H1 (cell line): ENCODE results near the gene ETV4. TPM values are rescaled to one million over a fixed set of nuclear protein-coding genes. Genes with fewer than 3 reads are reported as not detected.

Source experiments
- CTCF ChIA-PET: fragments of 300-600 bp; sonication (Branson Sonifier 250); formaldehyde crosslinking; loops from one replicate; lab custom pipeline; 2021; ENCODE audit not compliant: partially characterized antibody; lab: Charles Lee
- POLR2A ChIA-PET: fragments of 300-600 bp; sonication (Branson Sonifier 250); formaldehyde crosslinking; loops from one replicate; lab custom pipeline; 2021; ENCODE audit warnings: inconsistent platforms; ENCODE audit not compliant: partially characterized antibody; lab: Charles Lee
- DNase-seq, 2 experiments: peaks; one replicate each; pipeline versions ENCODE4 v3.0.0 to v3.0.0-alpha.2; 2010 to 2022; ENCODE audit warnings: low spot score in 2 of 2, low read depth in 1 of 2, mixed read lengths in 1 of 2
- FAIRE-seq: peaks from 2 replicates; lab custom pipeline; 2011; peaks lifted over from hg19 to GRCh38; lab: Jason Lieb, UNC
- H2AFZ ChIP-seq: 2 replicates; pipeline ENCODE4 v1.8.1; 2012; ENCODE audit warnings: low read length, inconsistent platforms
- H2AK5ac ChIP-seq: 2 replicates; pipeline ENCODE4 v1.6.1; 2013; ENCODE audit warnings: low read depth, low read length
- H2BK120ac ChIP-seq: replicated peaks from 2 replicates; pipeline ENCODE3; 2013; ENCODE audit warnings: low read depth, low read length, inconsistent platforms
- H2BK12ac ChIP-seq: 2 replicates; pipeline ENCODE4 v1.6.1; 2013; ENCODE audit warnings: low read depth, low read length
- H2BK15ac ChIP-seq: 2 replicates; pipeline ENCODE4 v1.6.1; 2013; ENCODE audit warnings: low read length
- H2BK20ac ChIP-seq: 2 replicates; pipeline ENCODE4 v1.6.1; 2013; ENCODE audit warnings: low read length
- H2BK5ac ChIP-seq: 2 replicates; pipeline ENCODE4 v1.6.1; 2013; ENCODE audit warnings: low read depth, low read length
- H3K14ac ChIP-seq: 2 replicates; pipeline ENCODE4 v1.6.1; 2013; ENCODE audit warnings: inconsistent platforms; ENCODE audit not compliant: insufficient read length
- H3K18ac ChIP-seq: 2 replicates; pipeline ENCODE4 v1.6.1; 2013; ENCODE audit warnings: low read length; ENCODE audit errors: extremely low read depth
- H3K23ac ChIP-seq: 2 replicates; pipeline ENCODE4 v1.6.1; 2013; ENCODE audit warnings: inconsistent platforms; ENCODE audit not compliant: insufficient read length
- H3K23me2 ChIP-seq: 2 replicates; pipeline ENCODE4 v1.6.1; 2013; ENCODE audit warnings: low read depth, low read length
- H3K27ac ChIP-seq: 2 replicates; pipeline ENCODE4 v1.6.1; 2011; ENCODE audit warnings: low read depth, low read length, inconsistent platforms
- H3K27me3 ChIP-seq, 4 experiments: replicated peaks in 1 of 4; 1 replicate in 1 of 4; 2 replicates in 3 of 4; pipeline versions ENCODE4 v1.6.1 to v1.8.1; 2011 to 2013; ENCODE audit warnings: low read length in 3 of 4, mild to moderate bottlenecking in 3 of 4, inconsistent platforms in 2 of 4, mixed read lengths in 2 of 4, moderate library complexity in 1 of 4; ENCODE audit not compliant: control insufficient read depth in 3 of 4, insufficient read depth in 3 of 4; ENCODE audit errors: extremely low read depth in 1 of 4
- H3K36me3 ChIP-seq, 4 experiments: 2 replicates each; pipeline versions ENCODE4 v1.6.1 to v1.8.1; 2011 to 2013; ENCODE audit warnings: mild to moderate bottlenecking in 4 of 4, low read length in 3 of 4, moderate library complexity in 2 of 4, control low read depth in 1 of 4, inconsistent platforms in 1 of 4; ENCODE audit not compliant: insufficient read depth in 4 of 4, control insufficient read depth in 2 of 4
- H3K4ac ChIP-seq: replicated peaks from 2 replicates; pipeline ENCODE3; 2013; ENCODE audit warnings: low read length, low read depth, mixed read lengths, inconsistent platforms; ENCODE audit not compliant: insufficient read length
- H3K4me1 ChIP-seq, 4 experiments: replicated peaks in 1 of 4; 1 replicate in 1 of 4; 2 replicates in 3 of 4; pipeline versions ENCODE4 v1.6.1 to v1.8.1; 2011 to 2013; ENCODE audit warnings: low read length in 3 of 4, inconsistent platforms in 2 of 4, mixed read lengths in 1 of 4; ENCODE audit not compliant: insufficient read depth in 4 of 4, control insufficient read depth in 3 of 4
- H3K4me2 ChIP-seq, 2 experiments: 2 replicates each; pipeline versions ENCODE4 v1.6.1 to v1.8.1; 2011 to 2013; ENCODE audit warnings: low read depth in 2 of 2, low read length in 2 of 2, control low read depth in 1 of 2, inconsistent platforms in 1 of 2, mild to moderate bottlenecking in 1 of 2; ENCODE audit not compliant: insufficient read depth in 1 of 2
- H3K4me3 ChIP-seq, 4 experiments: fragments of 200-600, 300-600 bp in 1 of 4; sonication (generic), shearing (Covaris generic), sonication (Bioruptor Twin) in 1 of 4; 2 replicates each; pipeline versions ENCODE4 v1.5.1 to v1.8.1; 2011 to 2016; ENCODE audit warnings: low read length in 4 of 4, low read depth in 3 of 4, control low read depth in 2 of 4, inconsistent platforms in 2 of 4, mild to moderate bottlenecking in 2 of 4, mixed read lengths in 1 of 4, moderate library complexity in 1 of 4; ENCODE audit not compliant: insufficient read depth in 2 of 4; ENCODE audit errors: extremely low read depth in 1 of 4
- H3K56ac ChIP-seq: replicated peaks from 2 replicates; pipeline ENCODE3; 2013; ENCODE audit warnings: low read depth, mild to moderate bottlenecking, mixed read lengths, low read length, inconsistent platforms; ENCODE audit not compliant: insufficient read length
- H3K79me1 ChIP-seq: 2 replicates; pipeline ENCODE4 v1.6.1; 2013; ENCODE audit warnings: low read depth, low read length, control low read depth
- H3K79me2 ChIP-seq, 2 experiments: 2 replicates each; pipeline versions ENCODE4 v1.6.1 to v1.8.1; 2012 to 2013; ENCODE audit warnings: low read length in 2 of 2, mild to moderate bottlenecking in 2 of 2, inconsistent platforms in 1 of 2; ENCODE audit not compliant: insufficient read depth in 2 of 2, control insufficient read depth in 1 of 2
- H3K9ac ChIP-seq, 4 experiments: replicated peaks in 1 of 4; 1 replicate in 1 of 4; 2 replicates in 3 of 4; pipeline versions ENCODE4 v1.6.1 to v1.8.1; 2011 to 2013; ENCODE audit warnings: low read depth in 3 of 4, low read length in 3 of 4, control low read depth in 2 of 4, mild to moderate bottlenecking in 2 of 4, moderate library complexity in 2 of 4, inconsistent platforms in 1 of 4; ENCODE audit errors: extremely low read depth in 1 of 4
- H3K9me3 ChIP-seq, 2 experiments: 2 replicates each; pipeline versions ENCODE4 v1.6.1 to v1.8.1; 2012 to 2013; ENCODE audit warnings: mild to moderate bottlenecking in 2 of 2, moderate library complexity in 2 of 2, control low read depth in 1 of 2, inconsistent platforms in 1 of 2, low read depth in 1 of 2, low read length in 1 of 2, mixed read lengths in 1 of 2; ENCODE audit not compliant: insufficient read depth in 2 of 2
- H4K20me1 ChIP-seq, 2 experiments: replicated peaks in 1 of 2; 2 replicates each; pipeline versions ENCODE3 to v1.8.1; 2011 to 2013; ENCODE audit warnings: inconsistent platforms in 2 of 2, low read length in 2 of 2, mild to moderate bottlenecking in 1 of 2; ENCODE audit not compliant: insufficient read depth in 2 of 2, control insufficient read depth in 1 of 2
- H4K5ac ChIP-seq: 2 replicates; pipeline ENCODE4 v1.6.1; 2013; ENCODE audit warnings: low read length, low read depth, mixed read lengths, inconsistent platforms; ENCODE audit not compliant: insufficient read length
- H4K8ac ChIP-seq: 2 replicates; pipeline ENCODE4 v1.8.0; 2013; ENCODE audit warnings: mild to moderate bottlenecking, moderate library complexity, low read length, inconsistent platforms; ENCODE audit not compliant: insufficient read depth; ENCODE audit errors: extremely low read depth
- H4K91ac ChIP-seq: replicated peaks from 2 replicates; pipeline ENCODE3; 2013; ENCODE audit warnings: low read length, mixed read lengths, inconsistent platforms; ENCODE audit not compliant: insufficient read length
- SIN3A ChIP-seq, 2 experiments: IDR thresholded peaks in 1 of 2; conservative IDR thresholded peaks in 1 of 2; 2 replicates each; pipeline ENCODE4 v1.6.1; 2011 to 2012; ENCODE audit warnings: low read length in 2 of 2, improper control_type of control experiment in 1 of 2, low read depth in 1 of 2, mild to moderate bottlenecking in 1 of 2
- TAF7 ChIP-seq: optimal IDR thresholded peaks from 2 replicates; pipeline ENCODE3; 2011; ENCODE audit warnings: low read depth, mild to moderate bottlenecking, inconsistent platforms, low read length, moderate library complexity, borderline replicate concordance
- ZNF274 ChIP-seq: IDR thresholded peaks from 2 replicates; pipeline ENCODE4 v1.7.0; 2012; ENCODE audit warnings: low read length, borderline replicate concordance; ENCODE audit errors: extremely low read depth
- WGBS, 2 experiments: shearing (Covaris generic) in 1 of 2; methylation state at CpG; one replicate each; pipeline versions ENCODE4 v1.1.6 to v1.1.7; 2013 to 2015; ENCODE audit warnings: low lambda C conversion rate in 2 of 2, mixed read lengths in 2 of 2, inconsistent platforms in 1 of 2, low coverage in 1 of 2, missing lambda C conversion rate in 1 of 2; ENCODE audit not compliant: insufficient replicate concordance in 2 of 2, insufficient coverage in 1 of 2, insufficient read length in 1 of 2; ENCODE audit errors: extremely low coverage in 1 of 2, missing lambda C conversion rate in 1 of 2; 5-methylcytosine and 5-hydroxymethylcytosine counted together
- polyA plus RNA-seq, 7 experiments: library from polyadenylated mRNA; depleted of rRNA in 3 of 7; stranded (reverse) in 5 of 7; unstranded in 2 of 7; fragments of >200 nt in 5 of 7; fragments of 200-250 nt in 2 of 7; gene quantifications; 1 replicate in 5 of 7; 2 replicates in 1 of 7; 4 replicates in 1 of 7; pipeline versions ENCODE4 v1.2.1 to v1.2.3, GENCODE V29; 2011 to 2013; ENCODE audit warnings: missing spikeins in 2 of 7, mixed read lengths in 2 of 7
- total RNA-seq: library from RNA; stranded (reverse); fragmentation: NEBNext Ultra II Directional; extraction: Animal tissue kit (Norgen Biotek cat#: 25700); gene quantifications from 2 replicates; pipeline ENCODE4 v1.2.1, GENCODE V29; 2021

Gene ETV4
- total and polyA plus RNA-seq, 2 of the 8 experiments (the other 6 are each of a cell fraction or from before 2014, with no cell fraction given) = 75.2 to 143 TPM

DNA sequence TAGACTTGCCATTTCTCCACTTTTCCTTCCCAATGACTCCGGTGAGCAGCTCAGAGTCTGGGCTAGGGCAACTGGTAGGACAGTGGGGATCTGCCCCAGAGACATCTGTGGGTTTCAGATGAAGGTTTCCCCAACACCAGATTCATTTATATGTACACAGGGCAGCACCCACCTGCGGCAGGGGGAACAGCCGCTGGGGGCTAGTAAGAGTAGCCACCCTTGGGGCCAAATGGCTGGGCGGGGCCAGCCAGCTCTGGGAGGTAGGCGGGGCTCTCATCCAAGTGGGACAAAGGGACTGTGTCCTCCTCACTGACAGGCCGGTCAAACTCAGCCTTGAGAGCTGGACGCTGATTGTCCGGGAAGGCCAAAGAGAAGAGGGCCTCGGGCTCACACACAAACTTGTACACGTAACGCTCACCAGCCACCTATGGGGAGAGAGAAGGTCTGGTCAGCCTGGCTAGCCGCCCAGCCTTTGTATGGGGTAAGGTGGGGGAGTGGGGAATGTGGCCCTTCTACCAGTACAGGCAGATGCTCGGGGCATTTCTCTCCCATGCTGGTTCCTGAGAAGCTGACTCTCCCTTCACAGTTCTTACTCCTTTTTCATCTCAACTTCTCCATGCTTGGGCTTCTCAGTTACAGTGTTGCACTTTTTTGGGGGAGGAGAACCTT, 17.7 kb downstream of the ETV4 start:
- H2BK12ac ChIP-seq = no peak overlapping the region
- no peak overlapping the region for H2BK20ac ChIP-seq
- H3K79me2 ChIP-seq = no peaks in the 10 kb centered on the region
- 89% methylated on average over 13 of the region's 13 CpGs; no CpG with 5 or more reads in 1 of the 2 experiments for WGBS, 2 experiments
- H2AK5ac ChIP-seq = 0 out of 2 replicates have a peak overlapping the region, but pooled peaks have one; percentile 4
- no peak for FAIRE-seq
- TF ChIP-seq ZNF274 (no peak), SIN3A (conservative IDR thresholded peaks at IDR 0.05 in 1 of 2, IDR thresholded peaks at IDR 0.05 in 1 of 2; ENCODE audit: low read depth in 1 of 2, low read length in 2 of 2) (no peak), TAF7 (no peak)
- TF ChIP-seq, all 59 proteins: peak for 0
- no peak overlapping the region for H3K4ac ChIP-seq
- H3K23me2 ChIP-seq = peaks cover 4% of the 10 kb centered on the region; the same call in 1 of the 2 replicates
- no peak for DNase-seq
- no peak overlapping the region for H3K4me2 ChIP-seq
- H3K36me3 ChIP-seq = peaks cover 6 to 24% (median 18%) of the 10 kb centered on the region in 4 experiments; a peak in 7 of 8 replicates
- no peak overlapping the region for H2BK120ac ChIP-seq
- ChIA-PET POLR2A (interaction anchor here (0.8 to 12.6 kb wide), 14 partner anchors 11 to 160 kb away, joined by 3 to 345 read pairs (median 4); partner anchors contain the start of genes ARL4D and ETV4), CTCF (interaction anchor here (0.5 to 4.5 kb wide), 9 partner anchors 10 to 231 kb away, joined by 3 to 21 read pairs (median 4); no protein-coding TSS in a partner anchor)
- no peak overlapping the region for H3K4me3 ChIP-seq
- no peak overlapping the region for H4K5ac ChIP-seq
- no peak overlapping the region for H3K56ac ChIP-seq
- no peak overlapping the region for H4K91ac ChIP-seq
- no peak overlapping the region for H3K23ac ChIP-seq
- no peak overlapping the region for H3K14ac ChIP-seq
- peaks cover 2 to 4% of the 10 kb centered on the region in 2 experiments for H4K20me1 ChIP-seq
- H3K27me3 ChIP-seq = no peaks in the 10 kb centered on the region
- no peak overlapping the region for H2AFZ ChIP-seq
- no peaks in the 10 kb centered on the region for H3K9me3 ChIP-seq
- no peak overlapping the region for H3K9ac ChIP-seq
- H3K4me1 ChIP-seq = peaks cover 18 to 46% (median 22%) of the 10 kb centered on the region in 4 experiments
- H3K18ac ChIP-seq = peak overlapping the region; percentile 43; the same call in 1 of the 2 replicates
- H3K79me1 ChIP-seq = peaks cover 2% of the 10 kb centered on the region; the same call in 1 of the 2 replicates
- no peak overlapping the region for H2BK15ac ChIP-seq
- H4K8ac ChIP-seq = no peak overlapping the region
- no peak overlapping the region for H3K27ac ChIP-seq
- peak overlapping the region; percentile 52; the same call in 1 of the 2 replicates for H2BK5ac ChIP-seq
